GM12892 (cell line): ENCODE data around the gene NTRK1.

Experiments used
- POLR2A ChIP-seq: IDR thresholded peaks from 2 replicates; pipeline ENCODE4 v1.6.1; 2011; ENCODE audit warnings: low read depth, low read length, control low read depth
- POLR2AphosphoS5 ChIP-seq: IDR thresholded peaks from 2 replicates; pipeline ENCODE4 v1.6.1; 2011; ENCODE audit warnings: low read depth, low read length, control low read depth

- TF ChIP-seq POLR2A (no peak), POLR2AphosphoS5 (no peak)
Measured at GRCh38 chr1:156901590-156901900, 40.9 kb downstream of the NTRK1 start.
